ENCODE data around the gene PLAAT5. TPM values are rescaled to one million over a fixed set of nuclear protein-coding genes. Genes with fewer than 3 reads are reported as not detected.

PLAAT5 gene
- total RNA-seq, 1 experiment from 2014 or later = not detected

- no peak overlapping the region for H3K27ac ChIP-seq (ENCODE audit: low read depth, low read length, poor library complexity, severe bottlenecking)
- ChIA-PET POLR2A (ENCODE audit: low non-redundant PET) (no interaction called here), CTCF (no interaction called here)
- H3K4me3 ChIP-seq (ENCODE audit: low read depth, low read length, poor library complexity, severe bottlenecking) = no peak overlapping the region
- no peaks in the 10 kb centered on the region for H3K4me1 ChIP-seq (ENCODE audit: insufficient read depth, low read length, poor library complexity, severe bottlenecking)
- H3K9me3 ChIP-seq (ENCODE audit: low read depth, low read length, poor library complexity, severe bottlenecking) = no peaks in the 10 kb centered on the region
- BruUV-seq (replicated peaks) = no TSS peak
- no peak for DNase-seq (ENCODE audit: low spot score)
- H3K27me3 ChIP-seq (replicated peaks; ENCODE audit: insufficient read depth, low read depth, low read length, poor library complexity) = peaks cover 12% of the 10 kb centered on the region
- no peaks in the 10 kb centered on the region for H3K36me3 ChIP-seq (ENCODE audit: insufficient read depth, low read length, poor library complexity, severe bottlenecking)
- TF ChIP-seq CTCF (conservative IDR thresholded peaks at IDR 0.05; ENCODE audit: low read depth, low read length) (no peak), EZH2 (IDR thresholded peaks at IDR 0.05; ENCODE audit: borderline replicate concordance, low read depth, low read length, poor library complexity, severe bottlenecking) (no peak)
- intact Hi-C loops (cut with micrococcal nuclease; ENCODE audit: unreplicated experiment) = loop anchor here (10.0 kb wide), 1 partner anchor 59 kb away; the partner anchor contains the start of gene LGALS12
Measured at GRCh38 chr11:63445720-63446119, 45.2 kb downstream of the PLAAT5 start.

GRCh38 chr11:63445118-63445517 is 45.8 kb downstream of the PLAAT5 start:
- ChIA-PET POLR2A (ENCODE audit: low non-redundant PET) (no interaction called here), CTCF (no interaction called here)
- BruUV-seq (replicated peaks) = no TSS peak
- Histone ChIP-seq H3K4me1 (ENCODE audit: insufficient read depth, low read length, poor library complexity, severe bottlenecking) (no peaks in the 10 kb centered on the region), H3K27ac (ENCODE audit: low read depth, low read length, poor library complexity, severe bottlenecking) (no peak overlapping the region), H3K36me3 (ENCODE audit: insufficient read depth, low read length, poor library complexity, severe bottlenecking) (no peaks in the 10 kb centered on the region), H3K9me3 (ENCODE audit: low read depth, low read length, poor library complexity, severe bottlenecking) (no peaks in the 10 kb centered on the region), H3K27me3 (replicated peaks; ENCODE audit: insufficient read depth, low read depth, low read length, poor library complexity) (peaks cover 12% of the 10 kb centered on the region), H3K4me3 (ENCODE audit: low read depth, low read length, poor library complexity, severe bottlenecking) (no peak overlapping the region)
- TF ChIP-seq CTCF (conservative IDR thresholded peaks at IDR 0.05; ENCODE audit: low read depth, low read length) (no peak), EZH2 (IDR thresholded peaks at IDR 0.05; ENCODE audit: borderline replicate concordance, low read depth, low read length, poor library complexity, severe bottlenecking) (no peak)
- no peak for DNase-seq (ENCODE audit: low spot score)
- intact Hi-C loops (cut with micrococcal nuclease; ENCODE audit: unreplicated experiment) = loop anchor here (10.0 kb wide), 1 partner anchor 60 kb away; the partner anchor contains the start of gene LGALS12

- Histone ChIP-seq H3K27me3 (replicated peaks; ENCODE audit: insufficient read depth, low read depth, low read length, poor library complexity) (peaks cover 12% of the 10 kb centered on the region), H3K36me3 (ENCODE audit: insufficient read depth, low read length, poor library complexity, severe bottlenecking) (no peaks in the 10 kb centered on the region), H3K4me1 (ENCODE audit: insufficient read depth, low read length, poor library complexity, severe bottlenecking) (no peaks in the 10 kb centered on the region), H3K4me3 (ENCODE audit: low read depth, low read length, poor library complexity, severe bottlenecking) (no peak overlapping the region), H3K27ac (ENCODE audit: low read depth, low read length, poor library complexity, severe bottlenecking) (no peak overlapping the region), H3K9me3 (ENCODE audit: low read depth, low read length, poor library complexity, severe bottlenecking) (no peaks in the 10 kb centered on the region)
- no peak for DNase-seq (ENCODE audit: low spot score)
- ChIA-PET POLR2A (ENCODE audit: low non-redundant PET) (no interaction called here), CTCF (interaction anchor here (0.5 kb wide), 1 partner anchor 120 kb away, joined by 4 read pairs; no protein-coding TSS in a partner anchor)
- intact Hi-C loops (cut with micrococcal nuclease; ENCODE audit: unreplicated experiment) = loop anchor here (10.0 kb wide), 1 partner anchor 61 kb away; the partner anchor contains the start of gene LGALS12
- TF ChIP-seq EZH2 (IDR thresholded peaks at IDR 0.05; ENCODE audit: borderline replicate concordance, low read depth, low read length, poor library complexity, severe bottlenecking) (no peak), CTCF (conservative IDR thresholded peaks at IDR 0.05; ENCODE audit: low read depth, low read length) (no peak)
- no TSS peak for BruUV-seq (replicated peaks)
Measured at GRCh38 chr11:63444160-63444559, 46.8 kb downstream of the PLAAT5 start.
